WTC11 (cell line): ENCODE measurements around the gene HELQ.

ENCODE experiments used
- ATF6 ChIP-seq: sonication (generic); formaldehyde crosslinking; IDR thresholded peaks from 2 replicates; pipeline ENCODE4 v1.8.1; 2023; ENCODE audit warnings: mild to moderate bottlenecking, missing genetic modification reagents
- CTCF ChIP-seq: fragments of 200-600 bp; IDR thresholded peaks from 2 replicates; pipeline ENCODE4 v1.8.0; 2022; ENCODE audit warnings: antibody characterized with exemption
- MAX ChIP-seq: sonication (generic); formaldehyde crosslinking; IDR thresholded peaks from 2 replicates; pipeline ENCODE4 v1.8.0; 2022; ENCODE audit warnings: mild to moderate bottlenecking, missing genetic modification reagents
- NR2C2 ChIP-seq: sonication (generic); formaldehyde crosslinking; IDR thresholded peaks from 2 replicates; pipeline ENCODE4 v1.8.0; 2022; ENCODE audit warnings: mild to moderate bottlenecking, missing genetic modification reagents
- PRRX2 ChIP-seq: fragments of 250-450 bp; sonication (Bioruptor Pico); IDR thresholded peaks from 2 replicates; pipeline ENCODE4 v1.8.0; 2021; ENCODE audit warnings: mild to moderate bottlenecking

- TF ChIP-seq CTCF, result no peak
- no peak for TF ChIP-seq NR2C2 (CRISPR knock-in tag)
- TF ChIP-seq ATF6 (CRISPR knock-in tag), result no peak
- no peak for TF ChIP-seq PRRX2 (CRISPR knock-in tag)
- no peak for TF ChIP-seq MAX (CRISPR knock-in tag)
Measured at GRCh38 chr4:83361416-83362103, 94.1 kb downstream of the HELQ start.
